MM.1S (cell line): Measurements from ENCODE around the gene VEZF1.

Source experiments
- CTCF ChIP-seq: fragments of 300-600 bp; sonication (generic); IDR thresholded peaks from 2 replicates; pipeline ENCODE4 v1.5.1; 2016; ENCODE audit warnings: antibody characterized with exemption, low read length, mixed read lengths
- EZH2 ChIP-seq: fragments of 300-600 bp; sonication (generic); optimal IDR thresholded peaks from 2 replicates; pipeline ENCODE3; 2017; ENCODE audit warnings: low read depth, mild to moderate bottlenecking, antibody characterized with exemption, low read length, mixed read lengths

GRCh38 chr17:57994436-57994835, 6.4 kb upstream of the VEZF1 start:
- TF ChIP-seq CTCF (no peak), EZH2 (no peak)
